HEK293T (cell line): ENCODE data around the gene CCDC167.

Experiments
- ARNT ChIP-seq: fragments of 450-650 bp; IDR thresholded peaks from 2 replicates; pipeline ENCODE4 v1.6.1; 2017; ENCODE audit warnings: mild to moderate bottlenecking
- BHLHE40 ChIP-seq: fragments of 450-650 bp; IDR thresholded peaks from 2 replicates; pipeline ENCODE4 v1.6.1; 2016; ENCODE audit warnings: mild to moderate bottlenecking, moderate library complexity, borderline replicate concordance
- CTBP1 ChIP-seq: fragments of 450-650 bp; IDR thresholded peaks from 2 replicates; pipeline ENCODE4 v1.6.1; 2016; ENCODE audit warnings: borderline replicate concordance
- ELF4 ChIP-seq: fragments of 450-650 bp; IDR thresholded peaks from 2 replicates; pipeline ENCODE4 v1.6.1; 2017; ENCODE audit warnings: antibody characterized with exemption
- FOXA1 ChIP-seq: fragments of 450-650 bp; IDR thresholded peaks from 2 replicates; pipeline ENCODE4 v1.6.1; 2016; ENCODE audit warnings: mild to moderate bottlenecking
- FOXK2 ChIP-seq: fragments of 450-650 bp; IDR thresholded peaks from 2 replicates; pipeline ENCODE4 v1.6.1; 2016; ENCODE audit warnings: mild to moderate bottlenecking
- FOXM1 ChIP-seq: fragments of 450-650 bp; IDR thresholded peaks from 2 replicates; pipeline ENCODE4 v1.6.1; 2017; ENCODE audit warnings: mild to moderate bottlenecking, borderline replicate concordance
- L3MBTL2 ChIP-seq: fragments of 450-650 bp; conservative IDR thresholded peaks from 2 replicates; pipeline ENCODE4 v1.6.1; 2016; ENCODE audit warnings: mild to moderate bottlenecking
- PKNOX1 ChIP-seq: fragments of 450-650 bp; IDR thresholded peaks from 2 replicates; pipeline ENCODE4 v1.6.1; 2016
- SP1 ChIP-seq: fragments of 450-650 bp; IDR thresholded peaks from 2 replicates; pipeline ENCODE4 v1.6.1; 2017
- SUZ12 ChIP-seq: fragments of 450-650 bp; IDR thresholded peaks from 2 replicates; pipeline ENCODE4 v1.6.1; 2016; ENCODE audit warnings: mild to moderate bottlenecking
- TARDBP ChIP-seq: fragments of 450-650 bp; IDR thresholded peaks from 2 replicates; pipeline ENCODE4 v1.6.1; 2016
- ZNF384 ChIP-seq: fragments of 450-650 bp; IDR thresholded peaks from 2 replicates; pipeline ENCODE4 v1.6.1; 2016

GRCh38 chr6:37473364-37474095 is 26.2 kb downstream of the CCDC167 start:
- no peak for TF ChIP-seq SP1
- TF ChIP-seq ZNF384 = no peak
- no peak for TF ChIP-seq FOXA1
- no peak for TF ChIP-seq CTBP1
- TF ChIP-seq ELF4 = no peak
- no peak for TF ChIP-seq SUZ12
- no peak for TF ChIP-seq L3MBTL2
- no peak for TF ChIP-seq FOXM1
- TF ChIP-seq BHLHE40 = no peak
- no peak for TF ChIP-seq TARDBP
- no peak for TF ChIP-seq FOXK2
- no peak for TF ChIP-seq PKNOX1
- TF ChIP-seq ARNT = no peak
